Activated CD8-positive, alpha-beta memory T cell treated with anti-CD3 and anti-CD28 coated beads for 24 hours (primary cell): ENCODE measurements around the gene DDX23.

Source experiments
- DNase-seq: peaks from one replicate; pipeline ENCODE4 v3.0.0-alpha.2; 2020

The DDX23 gene

DNA sequence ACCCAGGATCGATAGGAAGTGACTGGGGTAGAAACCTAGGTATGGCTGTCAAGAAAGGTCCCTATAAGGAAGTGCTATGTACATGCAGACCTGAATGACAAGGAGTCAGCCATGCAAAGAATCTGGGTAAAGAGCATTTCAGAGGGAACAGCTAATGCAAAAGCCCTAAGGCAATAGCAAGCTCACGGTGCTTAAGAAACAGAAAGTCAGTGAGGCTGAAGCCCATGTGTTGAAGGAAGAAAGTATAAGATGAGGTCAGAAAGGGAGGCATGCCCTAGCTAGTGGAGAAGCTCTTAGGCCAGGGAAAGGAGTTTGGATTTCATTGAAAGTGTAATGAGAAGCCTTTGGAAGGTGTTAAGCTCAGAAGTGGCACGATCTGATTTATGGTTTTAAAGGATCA is 57.1 kb downstream of the DDX23 start:
- no peak for DNase-seq

DNA sequence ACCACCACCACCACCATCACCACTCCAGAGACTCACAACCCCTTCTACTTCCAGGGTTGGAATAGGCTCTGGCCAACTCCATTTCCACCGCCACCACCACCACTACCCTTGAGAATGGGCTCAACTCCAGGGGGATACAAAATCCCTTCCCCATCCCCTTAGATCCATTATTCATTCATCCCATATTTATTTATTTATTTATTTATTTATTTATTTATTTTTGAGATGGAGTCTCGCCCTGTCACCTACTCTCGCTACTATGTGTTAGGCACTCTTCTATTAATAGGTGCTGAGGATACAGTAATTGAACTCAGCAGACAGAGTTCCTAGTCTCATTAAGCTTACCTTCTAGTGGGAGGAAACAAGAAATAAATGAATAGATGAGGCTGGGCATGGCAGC is 58.3 kb downstream of the DDX23 start:
- DNase-seq, result no peak

DNA sequence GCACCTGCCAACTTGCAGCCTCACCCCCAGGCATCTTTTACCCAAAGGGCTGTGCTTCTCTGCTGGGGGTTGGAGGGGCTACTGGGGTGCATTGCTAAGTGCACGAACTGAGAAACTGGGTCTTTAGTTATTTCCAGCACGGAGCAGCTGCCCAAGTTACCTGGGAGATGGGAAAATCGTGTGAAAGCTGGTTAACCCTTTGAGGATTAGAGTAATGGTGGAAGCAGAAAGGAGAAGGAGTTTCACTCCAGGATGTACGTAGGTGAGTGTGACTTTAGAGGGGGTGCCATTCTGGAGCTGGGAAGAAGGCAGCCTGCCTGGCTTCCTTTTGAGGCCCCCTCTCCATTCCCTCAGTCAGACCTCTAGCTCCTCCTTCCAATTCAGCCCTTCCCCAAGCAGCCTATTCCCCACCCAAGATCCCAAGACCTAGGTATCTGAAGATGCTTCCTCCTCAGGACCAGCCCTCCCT is 62.1 kb downstream of the DDX23 start:
- no peak for DNase-seq

DNA sequence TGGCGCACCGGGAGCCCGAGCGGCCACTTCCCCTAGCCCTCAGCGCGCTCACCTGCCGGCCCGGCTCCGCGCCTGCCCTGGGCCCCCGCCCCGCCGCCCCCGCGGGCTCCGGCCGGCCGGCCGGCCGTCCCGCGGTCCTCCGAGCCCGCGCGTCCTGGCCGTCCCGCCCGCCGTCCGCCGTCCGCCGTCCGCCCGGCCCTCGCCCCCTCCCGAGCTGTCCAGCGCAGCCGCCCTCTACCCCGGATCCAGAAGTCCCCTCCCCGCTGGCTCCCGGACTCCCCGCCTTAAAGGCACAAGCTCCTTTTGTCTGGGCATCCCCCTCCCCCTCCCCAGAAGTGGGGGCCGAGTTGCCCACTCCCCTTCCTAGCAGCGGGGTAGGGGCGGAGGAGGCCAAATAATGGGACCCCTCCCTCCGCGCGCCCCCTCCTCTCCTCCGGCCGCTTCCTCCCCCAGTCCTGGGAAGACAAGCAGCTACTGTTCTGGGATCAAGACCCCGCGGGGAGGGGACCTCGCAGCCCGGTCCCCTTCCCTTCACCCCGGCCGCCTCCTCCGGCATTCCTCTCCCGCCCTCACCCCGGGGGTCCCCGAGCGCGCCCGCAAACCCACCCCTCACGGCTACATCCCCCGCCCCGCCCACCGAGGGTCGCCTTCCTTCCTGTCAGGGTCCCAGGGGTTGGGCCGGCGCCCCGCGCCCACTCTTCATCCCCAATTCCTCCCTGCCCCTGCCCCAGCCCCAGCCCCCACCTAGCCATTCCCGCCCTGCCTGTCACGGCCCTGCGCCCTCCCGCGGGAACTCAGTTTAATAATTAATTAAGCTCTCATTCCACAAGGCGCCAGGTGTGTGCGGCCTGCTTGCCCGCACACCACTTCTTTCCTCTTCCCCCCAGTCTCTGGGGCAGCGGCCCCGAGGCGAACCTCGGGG is 62.8 kb downstream of the DDX23 start, which contains the start of gene ADCY6:
TSS of gene ADCY6 (minus strand) at position 236 of the 922 bp plus-strand sequence. CDS start 5,655 bp downstream, outside the sequence.
- no peak for DNase-seq

DNA sequence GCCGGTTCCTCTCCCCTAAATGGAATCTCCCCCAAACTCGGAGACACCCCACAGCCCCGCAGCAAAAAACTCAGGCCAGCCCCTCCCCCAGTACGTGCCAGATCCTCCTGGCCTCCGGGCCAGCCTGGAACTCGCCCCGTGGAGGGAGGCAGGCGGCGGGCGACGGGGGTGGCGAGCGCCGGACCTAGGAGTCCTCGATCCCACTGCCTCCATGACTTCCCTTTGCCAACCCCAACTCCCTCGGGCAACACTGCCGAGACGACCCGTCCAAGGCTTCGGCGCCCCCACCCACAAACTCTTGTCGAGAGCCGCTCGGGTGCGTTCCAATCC is 63.5 kb downstream of the DDX23 start:
- no peak for DNase-seq

DNA sequence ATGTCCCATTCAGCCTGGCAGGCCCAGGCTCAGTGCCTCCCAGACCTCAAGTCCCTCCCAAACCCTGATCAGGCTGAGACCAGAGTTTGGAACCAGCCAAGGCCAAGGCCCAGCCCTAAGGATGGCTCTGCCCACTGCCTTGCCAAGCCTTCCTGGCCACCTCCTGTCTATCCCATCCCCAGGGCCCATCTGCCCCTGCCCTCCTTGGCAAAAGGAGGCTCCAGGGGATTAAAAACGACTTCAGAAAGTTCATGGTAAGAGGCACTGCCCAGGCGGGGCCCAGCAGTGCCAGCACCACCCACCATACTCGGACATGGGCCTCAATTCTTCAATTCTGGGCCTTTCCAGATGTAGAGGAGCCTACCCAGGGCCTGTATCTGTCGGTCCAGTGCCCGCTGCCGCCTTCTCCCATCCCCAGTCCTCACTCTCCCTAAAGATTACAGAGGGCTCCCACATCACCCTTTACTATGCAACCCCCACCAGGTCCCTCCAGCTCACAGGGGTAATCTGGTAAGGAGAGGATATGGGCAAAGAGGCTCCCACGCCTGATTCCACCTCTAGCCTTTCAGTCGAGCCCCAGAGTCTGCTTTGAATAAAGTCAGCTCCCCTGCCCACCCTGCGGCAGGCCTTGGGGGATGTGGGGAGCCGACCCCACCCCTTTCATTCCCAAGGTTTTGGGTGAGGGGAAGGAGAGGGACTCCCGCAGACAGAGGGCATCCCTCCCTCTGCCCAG is 64.0 kb downstream of the DDX23 start:
- no peak for DNase-seq

DNA sequence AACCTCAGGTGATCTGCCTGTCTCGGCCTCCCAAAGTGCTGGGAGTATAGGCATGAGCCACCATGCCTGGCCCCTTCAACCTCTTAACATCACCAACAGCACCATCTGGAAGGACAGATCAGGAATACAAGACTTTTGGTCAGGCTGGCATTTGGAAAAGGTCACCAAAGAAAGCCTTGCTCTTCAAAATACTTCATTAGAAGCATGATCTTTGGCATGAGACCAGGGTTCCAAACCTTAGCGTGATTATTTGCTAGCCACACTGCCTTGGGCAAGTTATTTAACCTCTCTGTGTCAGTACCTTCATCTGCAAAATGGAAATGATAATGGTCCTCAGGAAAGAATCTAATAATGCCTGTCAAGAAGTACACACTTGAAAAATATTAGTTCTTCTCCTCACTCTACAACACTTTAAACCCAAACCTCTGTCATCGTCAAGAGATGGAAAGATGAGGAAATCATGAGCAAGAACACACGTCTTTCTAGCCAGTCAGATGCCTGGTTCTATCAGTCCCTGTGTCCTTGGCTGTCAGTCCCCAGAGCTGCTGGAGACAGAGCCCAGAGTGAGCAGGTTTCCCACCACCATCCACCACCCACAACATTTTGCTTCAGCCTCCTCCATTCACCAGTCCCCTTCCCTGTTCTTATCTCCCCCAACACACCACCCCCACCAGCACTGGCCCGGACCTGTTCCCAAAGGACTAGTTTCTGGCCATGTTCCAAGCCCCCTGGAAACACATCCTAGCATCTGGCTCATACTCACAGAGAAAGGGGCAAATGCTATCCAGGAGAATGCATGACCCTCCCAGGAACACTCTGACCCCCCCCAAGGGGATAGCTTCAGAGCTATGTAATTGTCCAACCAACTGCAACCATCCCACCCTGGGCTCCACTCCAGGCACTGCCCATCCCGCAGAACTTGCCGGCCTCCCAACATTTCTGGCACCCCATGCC is 65.1 kb downstream of the DDX23 start:
- DNase-seq, result no peak

DNA sequence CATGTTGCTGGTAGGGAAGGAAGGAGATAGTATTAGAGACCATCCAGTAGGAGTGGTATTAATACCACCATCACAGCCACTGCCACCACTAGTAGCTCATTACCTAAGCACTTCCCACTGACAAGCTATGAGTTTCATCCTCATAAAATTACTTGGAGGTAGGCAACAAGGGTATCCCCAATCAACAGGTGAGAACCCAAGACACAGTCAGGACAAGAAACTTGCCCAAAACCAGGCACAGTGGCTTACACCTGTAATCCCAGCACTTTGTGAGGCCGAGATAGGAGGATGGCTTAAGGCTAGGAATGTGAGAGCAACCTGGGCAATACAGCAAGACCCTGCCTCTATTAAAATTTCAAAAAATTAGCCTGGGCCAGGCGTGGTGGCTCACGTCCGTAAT is 68.5 kb downstream of the DDX23 start:
- DNase-seq, result no peak

DNA sequence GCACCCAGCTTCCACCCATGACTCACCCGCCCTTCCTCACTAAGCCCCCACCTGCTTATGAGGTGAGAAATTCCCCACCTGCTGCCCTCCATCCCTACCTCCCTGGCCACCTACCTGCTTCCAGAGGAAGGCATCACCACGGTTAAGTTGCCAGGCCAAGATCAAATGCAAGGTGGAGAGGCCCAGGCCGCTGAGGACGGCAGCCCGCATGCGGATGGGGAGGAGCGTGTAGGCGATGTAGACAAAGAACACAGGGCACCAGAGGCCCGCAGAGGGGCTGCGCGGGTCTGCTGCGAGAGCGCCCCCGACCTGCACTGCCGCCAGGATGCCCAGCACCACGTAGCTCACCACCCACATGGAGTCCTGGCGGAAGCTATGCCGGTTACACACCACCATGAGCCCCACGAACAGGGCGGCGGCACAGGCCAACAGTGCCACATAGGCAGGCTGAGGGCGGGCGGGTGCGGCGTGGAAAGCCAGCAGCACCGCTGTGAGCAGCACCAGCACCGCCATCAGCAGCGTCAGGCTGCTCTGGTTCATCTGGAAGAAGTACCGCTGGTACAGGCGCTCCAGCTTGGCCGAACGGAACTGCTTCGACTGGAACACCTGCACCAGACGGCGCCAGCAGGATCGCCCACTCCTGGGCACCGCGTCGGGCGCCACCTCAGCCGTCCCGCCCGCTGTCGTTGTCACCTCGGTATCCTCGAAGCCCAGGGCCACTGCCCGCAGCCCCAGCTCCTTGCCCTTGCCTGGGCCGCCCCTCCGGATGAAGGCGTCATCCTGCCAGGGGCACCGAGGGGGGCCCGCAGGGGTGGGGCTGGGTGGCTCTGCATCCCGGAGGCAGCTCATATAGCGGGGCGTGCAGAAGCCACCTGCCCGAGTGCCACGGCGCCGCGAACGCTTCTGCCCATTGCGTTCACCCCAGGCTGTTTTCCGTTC is 69.2 kb downstream of the DDX23 start:
- no peak for DNase-seq

DNA sequence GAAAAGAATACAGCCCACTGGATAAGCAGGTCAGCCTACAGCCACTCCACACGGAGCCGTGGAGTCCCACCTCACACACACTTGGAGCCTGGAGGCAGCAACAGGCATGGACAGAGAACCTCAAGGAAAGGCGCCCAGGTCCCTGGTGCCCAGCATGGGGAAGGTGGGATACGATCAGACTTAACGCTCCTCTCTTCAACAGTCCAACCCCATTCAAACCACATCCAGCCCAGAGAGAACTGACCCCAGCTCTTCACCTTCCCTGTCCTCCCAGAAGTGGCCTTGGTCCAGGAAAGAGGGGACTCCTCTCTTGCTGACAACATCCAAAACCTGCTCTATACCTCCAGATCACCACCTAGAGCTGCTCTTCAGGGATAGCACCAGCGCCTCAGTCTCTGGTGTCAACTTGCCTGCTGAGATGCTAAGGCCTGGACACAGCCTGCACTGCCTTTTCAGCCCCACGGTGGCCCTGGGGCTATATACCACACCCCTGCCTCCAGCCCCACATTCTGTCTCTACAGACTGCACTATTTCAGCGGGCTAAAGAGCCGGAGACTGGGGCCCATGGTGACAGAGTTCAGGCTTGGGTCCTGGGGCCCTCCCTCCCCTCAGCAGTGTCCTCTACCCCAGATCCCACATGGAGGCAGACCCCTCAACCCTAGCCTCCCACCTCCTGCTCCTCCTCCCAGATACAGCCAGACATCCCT is 70.1 kb downstream of the DDX23 start:
- DNase-seq, result no peak

DNA sequence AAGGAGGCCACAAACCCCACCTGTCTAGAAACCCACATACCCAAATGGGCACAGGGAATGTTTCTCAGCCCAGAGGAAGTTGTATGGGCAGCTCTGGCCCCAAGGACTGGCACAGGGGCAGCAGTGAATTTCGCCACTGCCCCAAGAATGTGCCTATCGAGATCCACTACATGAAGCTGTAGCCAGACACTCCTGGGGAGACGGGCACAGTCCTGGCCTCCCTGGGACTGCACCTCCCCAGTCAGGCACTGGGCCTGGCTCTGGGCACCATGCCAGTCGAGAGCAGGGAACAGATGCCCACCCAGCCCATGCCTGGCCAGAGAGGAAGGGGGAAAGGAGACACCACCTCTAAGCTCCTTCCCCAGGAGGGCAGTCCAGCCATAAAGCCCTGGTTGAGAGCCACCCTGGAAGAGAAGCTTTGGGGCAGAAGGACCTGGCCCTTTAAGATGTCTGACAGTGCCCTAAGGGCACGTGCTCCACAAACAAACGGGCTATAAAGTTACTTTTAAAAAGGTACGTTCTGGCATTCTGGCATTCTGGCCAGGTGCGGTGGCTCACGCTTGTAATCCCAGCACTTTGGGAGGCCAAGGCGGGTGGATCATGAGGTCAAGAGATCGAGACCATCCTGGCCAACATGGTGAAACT is 71.5 kb downstream of the DDX23 start:
- no peak for DNase-seq

DNA sequence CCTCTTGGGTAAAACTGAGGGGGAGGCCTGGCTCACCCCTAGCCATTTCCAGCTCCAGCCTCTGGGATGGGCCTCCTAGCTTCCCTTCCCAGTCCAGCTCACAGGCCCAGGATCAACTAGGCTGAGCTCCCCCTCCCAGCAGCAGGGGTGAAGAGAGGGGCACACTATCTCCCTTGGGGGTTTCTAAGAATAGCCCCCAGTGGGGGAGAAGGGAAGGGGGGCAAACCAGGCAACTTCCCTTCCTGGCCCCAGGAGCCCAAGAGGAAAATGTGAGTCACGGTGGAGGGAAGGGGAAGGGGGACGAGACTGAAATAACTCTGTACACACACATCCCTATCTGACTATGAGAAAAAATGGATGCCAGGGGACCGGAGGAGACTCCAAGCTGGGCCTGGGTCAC is 72.1 kb downstream of the DDX23 start:
- DNase-seq, result no peak
